WTC11 (cell line): ENCODE measurements around the gene UBC.

Experiments
- CTCF ChIP-seq: fragments of 200-600 bp; IDR thresholded peaks from 2 replicates; pipeline ENCODE4 v1.8.0; 2022; ENCODE audit warnings: antibody characterized with exemption
- IRF1 ChIP-seq: sonication (generic); formaldehyde crosslinking; IDR thresholded peaks from 2 replicates; pipeline ENCODE4 v1.8.0; 2023; ENCODE audit warnings: missing genetic modification reagents
- KAT7 ChIP-seq: sonication (generic); formaldehyde crosslinking; IDR thresholded peaks from 2 replicates; pipeline ENCODE4 v1.8.1; 2023; ENCODE audit warnings: missing genetic modification reagents, mild to moderate bottlenecking, borderline replicate concordance
- TEAD4 ChIP-seq: sonication (generic); formaldehyde crosslinking; IDR thresholded peaks from 2 replicates; pipeline ENCODE4 v1.8.0; 2022; ENCODE audit warnings: mild to moderate bottlenecking, missing genetic modification reagents
- ZMAT4 ChIP-seq: fragments of 250-450 bp; sonication (Bioruptor Pico); IDR thresholded peaks from 2 replicates; pipeline ENCODE4 v1.9.0; 2021; ENCODE audit warnings: mild to moderate bottlenecking

- no peak for TF ChIP-seq CTCF
- TF ChIP-seq IRF1 = no peak
- no peak for TF ChIP-seq TEAD4
- no peak for TF ChIP-seq KAT7 (CRISPR knock-in tag)
- no peak for TF ChIP-seq ZMAT4
Measured at GRCh38 chr12:124920353-124920935, 6.0 kb upstream of the UBC start.
